ENCODE results near the gene NIPAL4.

NIPAL4 gene

GRCh38 chr5:157478726-157479125 is 18.7 kb downstream of the NIPAL4 start:
- no peak overlapping the region for H3K4me3 ChIP-seq (replicated peaks; ENCODE audit: insufficient read depth, low read length)
- TF ChIP-seq, protein P1, sequence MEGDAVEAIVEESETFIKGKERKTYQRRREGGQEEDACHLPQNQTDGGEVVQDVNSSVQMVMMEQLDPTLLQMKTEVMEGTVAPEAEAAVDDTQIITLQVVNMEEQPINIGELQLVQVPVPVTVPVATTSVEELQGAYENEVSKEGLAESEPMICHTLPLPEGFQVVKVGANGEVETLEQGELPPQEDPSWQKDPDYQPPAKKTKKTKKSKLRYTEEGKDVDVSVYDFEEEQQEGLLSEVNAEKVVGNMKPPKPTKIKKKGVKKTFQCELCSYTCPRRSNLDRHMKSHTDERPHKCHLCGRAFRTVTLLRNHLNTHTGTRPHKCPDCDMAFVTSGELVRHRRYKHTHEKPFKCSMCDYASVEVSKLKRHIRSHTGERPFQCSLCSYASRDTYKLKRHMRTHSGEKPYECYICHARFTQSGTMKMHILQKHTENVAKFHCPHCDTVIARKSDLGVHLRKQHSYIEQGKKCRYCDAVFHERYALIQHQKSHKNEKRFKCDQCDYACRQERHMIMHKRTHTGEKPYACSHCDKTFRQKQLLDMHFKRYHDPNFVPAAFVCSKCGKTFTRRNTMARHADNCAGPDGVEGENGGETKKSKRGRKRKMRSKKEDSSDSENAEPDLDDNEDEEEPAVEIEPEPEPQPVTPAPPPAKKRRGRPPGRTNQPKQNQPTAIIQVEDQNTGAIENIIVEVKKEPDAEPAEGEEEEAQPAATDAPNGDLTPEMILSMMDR (IDR thresholded peaks at IDR 0.05; ENCODE audit: insufficient read depth, low read length), result no peak
- TF ChIP-seq GABPA (IDR thresholded peaks at IDR 0.05; ENCODE audit: low read depth) (no peak), POLR2AphosphoS5 (IDR thresholded peaks at IDR 0.05; ENCODE audit: low read depth) (no peak), REST (IDR thresholded peaks at IDR 0.05; ENCODE audit: insufficient replicate concordance, low read depth) (no peak), SPI1 (IDR thresholded peaks at IDR 0.05; ENCODE audit: borderline replicate concordance, low read depth) (no peak)
- no peaks in the 10 kb centered on the region for H3K27me3 ChIP-seq (ENCODE audit: insufficient read depth, poor library complexity, severe bottlenecking)
- H3K27ac ChIP-seq (replicated peaks), result no peak overlapping the region
- DNase-seq (ENCODE audit: low read depth in 1 of 2, low spot score in 1 of 2), result no peak

DNA sequence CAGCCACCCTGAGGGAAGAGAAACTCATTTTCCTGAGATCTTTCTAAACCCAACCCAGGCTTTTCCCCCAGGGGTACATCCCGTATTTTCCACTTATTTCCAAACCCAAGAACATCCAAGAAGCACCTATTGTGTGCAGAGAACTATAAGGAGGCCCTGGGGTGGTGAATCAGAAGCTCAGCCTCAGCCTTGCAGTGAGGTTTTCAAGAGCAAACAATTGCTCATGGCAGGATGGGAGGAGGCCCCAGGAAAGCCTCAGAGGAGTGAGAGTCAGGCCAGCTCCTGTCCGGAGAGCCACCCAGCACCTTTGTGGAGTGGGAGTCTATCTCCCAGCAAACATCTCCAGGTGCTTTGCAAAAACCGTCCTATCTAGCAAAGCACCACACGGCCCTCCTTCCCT is 19.2 kb downstream of the NIPAL4 start:
- Histone ChIP-seq H3K4me3 (replicated peaks; ENCODE audit: insufficient read depth, low read length) (no peak overlapping the region), H3K27me3 (ENCODE audit: insufficient read depth, poor library complexity, severe bottlenecking) (no peaks in the 10 kb centered on the region), H3K27ac (replicated peaks) (no peak overlapping the region)
- no peak for TF ChIP-seq SPI1 (IDR thresholded peaks at IDR 0.05; ENCODE audit: borderline replicate concordance, low read depth)
- TF ChIP-seq REST (IDR thresholded peaks at IDR 0.05; ENCODE audit: insufficient replicate concordance, low read depth), result no peak
- no peak for TF ChIP-seq POLR2AphosphoS5 (IDR thresholded peaks at IDR 0.05; ENCODE audit: low read depth)
- TF ChIP-seq, protein P1 (IDR thresholded peaks at IDR 0.05; ENCODE audit: insufficient read depth, low read length), result no peak
- no peak for TF ChIP-seq GABPA (IDR thresholded peaks at IDR 0.05; ENCODE audit: low read depth)
- no peak for DNase-seq (ENCODE audit: low read depth in 1 of 2, low spot score in 1 of 2)

DNA sequence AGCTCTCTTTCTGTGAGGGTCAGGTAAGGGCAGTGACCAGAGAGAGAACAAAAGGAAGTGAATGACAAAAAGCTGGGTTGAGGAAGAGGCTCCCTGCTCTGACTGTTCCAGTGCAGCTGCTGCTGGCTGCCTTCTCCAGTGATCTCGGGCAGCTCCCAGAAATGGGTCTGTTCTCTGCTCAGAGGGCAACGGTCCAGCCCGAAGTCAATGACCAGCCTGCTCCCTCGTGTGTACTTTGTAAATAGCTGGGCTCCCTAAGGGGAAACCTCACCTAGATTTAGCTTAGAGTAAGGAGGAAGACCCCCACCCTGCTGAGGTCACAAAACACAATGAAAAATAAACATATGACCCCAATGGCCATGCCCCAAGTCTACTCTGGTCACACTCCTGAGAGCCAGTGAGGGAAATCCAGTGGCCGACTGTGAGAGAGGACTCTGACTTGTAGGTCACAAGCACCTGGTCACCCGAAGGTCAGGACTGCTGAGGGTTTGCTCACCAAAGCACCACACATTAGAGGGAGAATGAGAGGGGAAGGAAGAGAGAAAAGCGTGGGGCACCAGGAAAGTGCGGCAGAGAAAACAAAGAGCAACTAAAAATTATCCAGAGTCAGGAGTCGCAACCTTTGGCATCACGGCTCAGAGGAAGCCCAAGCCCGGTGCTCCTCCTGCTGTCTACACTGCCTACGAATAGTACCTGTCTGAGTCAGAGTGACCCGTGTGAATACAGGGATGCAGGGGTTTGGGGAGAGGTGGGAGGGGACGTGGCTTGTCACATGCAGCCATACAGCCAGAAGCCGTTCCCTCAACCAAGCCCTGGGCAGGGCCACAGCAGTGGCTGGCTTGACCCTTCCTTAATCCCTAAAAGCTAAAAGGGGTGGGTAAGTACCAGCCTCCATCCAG is 19.8 kb downstream of the NIPAL4 start:
- no peak for DNase-seq (ENCODE audit: low read depth in 1 of 2, low spot score in 1 of 2)
- H3K27me3 ChIP-seq (ENCODE audit: insufficient read depth, poor library complexity, severe bottlenecking), result no peaks in the 10 kb centered on the region
- no peak overlapping the region for H3K27ac ChIP-seq (replicated peaks)
- no peak for TF ChIP-seq GABPA (IDR thresholded peaks at IDR 0.05; ENCODE audit: low read depth)
- TF ChIP-seq, protein P1 (IDR thresholded peaks at IDR 0.05; ENCODE audit: insufficient read depth, low read length), result no peak
- TF ChIP-seq POLR2AphosphoS5 (IDR thresholded peaks at IDR 0.05; ENCODE audit: low read depth), result no peak
- no peak for TF ChIP-seq REST (IDR thresholded peaks at IDR 0.05; ENCODE audit: insufficient replicate concordance, low read depth)
- no peak for TF ChIP-seq SPI1 (IDR thresholded peaks at IDR 0.05; ENCODE audit: borderline replicate concordance, low read depth)
- no peak overlapping the region for H3K4me3 ChIP-seq (replicated peaks; ENCODE audit: insufficient read depth, low read length)

Measured in HL-60 (cell line).